Body of pancreas (tissue), 4 donors: ENCODE measurements around the gene VPS72.

Experiments
- CTCF ChIP-seq, 7 experiments: fragments of 450-650 bp in 4 of 7; fragments of 200-600 bp in 3 of 7; sonication (generic) in 3 of 7; IDR thresholded peaks; one replicate each; pipeline ENCODE4 v1.5.1; 2016 to 2019; ENCODE audit warnings: antibody characterized with exemption in 7 of 7
- POLR2A ChIP-seq, 3 donors: fragments of 450-650 bp; IDR thresholded peaks; one replicate each; pipeline ENCODE4 v1.6.1; 2016; ENCODE audit warnings: antibody characterized with exemption in 3 of 3, mild to moderate bottlenecking in 2 of 3

GRCh38 chr1:151144474-151145303, 45.3 kb downstream of the VPS72 start:
- TF ChIP-seq CTCF (IDR thresholded peaks at IDR 0.05) (no peak), POLR2A (IDR thresholded peaks at IDR 0.05) (no peak)
